ENCODE data around the gene ZNF92. TPM values are rescaled to one million over a fixed set of nuclear protein-coding genes. Genes with fewer than 3 reads are reported as not detected.
"Not testable (repeated sequence)": the region's sequence is repeated elsewhere in the genome, so short reads cannot be mapped to it uniquely, and the experiment has no call there.

Gene ZNF92
- total RNA-seq, 1 donor from 2014 or later, result 5.7 TPM

GRCh38 chr7:65447041-65447440 lies 73.4 kb downstream of the ZNF92 start:
- H3K4me1 Mint-ChIP-seq (ENCODE audit: unreplicated experiment); DNase-seq (ENCODE audit: extremely low spot score, unreplicated experiment); H3K27ac Mint-ChIP-seq (ENCODE audit: unreplicated experiment); H3K36me3 Mint-ChIP-seq (ENCODE audit: unreplicated experiment); H3K4me3 Mint-ChIP-seq (ENCODE audit: unreplicated experiment); H3K27me3 Mint-ChIP-seq (ENCODE audit: unreplicated experiment): not testable (repeated sequence)
- TF ChIP-seq CTCF (IDR thresholded peaks at IDR 0.05), result peak; percentile 17
- H3K9me3 Mint-ChIP-seq (ENCODE audit: unreplicated experiment), result peaks cover 24% of the 10 kb centered on the region

GRCh38 chr7:65448816-65449504 lies 75.3 kb downstream of the ZNF92 start:
- TF ChIP-seq CTCF (IDR thresholded peaks at IDR 0.05), result no peak
- Mint-ChIP-seq H3K36me3 (ENCODE audit: unreplicated experiment) (no peaks in the 10 kb centered on the region), H3K4me1 (ENCODE audit: unreplicated experiment) (no peaks in the 10 kb centered on the region), H3K27me3 (ENCODE audit: unreplicated experiment) (peaks cover 4% of the 10 kb centered on the region), H3K4me3 (ENCODE audit: unreplicated experiment) (no peak overlapping the region), H3K9me3 (ENCODE audit: unreplicated experiment) (peaks cover 22% of the 10 kb centered on the region), H3K27ac (ENCODE audit: unreplicated experiment) (no peak overlapping the region)
- no peak for DNase-seq (ENCODE audit: extremely low spot score, unreplicated experiment)

GRCh38 chr7:65449505-65449852 lies 75.8 kb downstream of the ZNF92 start:
- Mint-ChIP-seq H3K27me3 (ENCODE audit: unreplicated experiment) (peaks cover 5% of the 10 kb centered on the region), H3K4me3 (ENCODE audit: unreplicated experiment) (no peak overlapping the region), H3K27ac (ENCODE audit: unreplicated experiment) (no peak overlapping the region), H3K9me3 (ENCODE audit: unreplicated experiment) (peaks cover 21% of the 10 kb centered on the region), H3K36me3 (ENCODE audit: unreplicated experiment) (no peaks in the 10 kb centered on the region), H3K4me1 (ENCODE audit: unreplicated experiment) (no peaks in the 10 kb centered on the region)
- no peak for DNase-seq (ENCODE audit: extremely low spot score, unreplicated experiment)
- no peak for TF ChIP-seq CTCF (IDR thresholded peaks at IDR 0.05)

Data from osteocyte (in vitro differentiated cells).